HG03025 (cell line): ENCODE measurements around the gene C3orf38.
"Not testable (repeated sequence)": the region's sequence is repeated elsewhere in the genome, so short reads cannot be mapped to it uniquely, and the experiment has no call there.

ENCODE experiments used
- ATAC-seq: cut with Tn5 transposase; IDR thresholded peaks from one replicate; pipeline ENCODE4 v1.9.1; 2021; ENCODE audit warnings: mild to moderate bottlenecking, moderate library complexity; ENCODE audit not compliant: unreplicated experiment, low FRiP score

The C3orf38 gene

GRCh38 chr3:88149509-88150362 lies at the start of gene C3orf38:
TSS of gene C3orf38 (plus strand) at chr3:88149959. CDS start at chr3:88150053, 94 bp downstream.
- peak; percentile 77 for ATAC-seq

- peak; percentile 72 for ATAC-seq
Measured at GRCh38 chr3:88101142-88101541, 48.6 kb upstream of the C3orf38 start.

- no peak for ATAC-seq
Measured at GRCh38 chr3:88105325-88105724, 44.4 kb upstream of the C3orf38 start.

GRCh38 chr3:88112289-88112688 lies 37.5 kb upstream of the C3orf38 start:
- ATAC-seq: no peak

GRCh38 chr3:88113311-88114162 lies 36.2 kb upstream of the C3orf38 start:
- peak; percentile 90 for ATAC-seq

- ATAC-seq: no peak
Measured at GRCh38 chr3:88114878-88115549, 34.7 kb upstream of the C3orf38 start.

- ATAC-seq: no peak
Measured at GRCh38 chr3:88117683-88118082, 32.1 kb upstream of the C3orf38 start.

GRCh38 chr3:88118603-88119002 lies 31.2 kb upstream of the C3orf38 start:
- not testable (repeated sequence) for ATAC-seq

- ATAC-seq: no peak
Measured at GRCh38 chr3:88123526-88123925, 26.2 kb upstream of the C3orf38 start.

GRCh38 chr3:88131695-88132094 lies 18.1 kb upstream of the C3orf38 start:
- no peak for ATAC-seq

GRCh38 chr3:88132894-88133293 lies 16.9 kb upstream of the C3orf38 start:
- ATAC-seq: no peak

GRCh38 chr3:88133711-88134263 lies 16.0 kb upstream of the C3orf38 start:
- ATAC-seq: no peak

- no peak for ATAC-seq
Measured at GRCh38 chr3:88137836-88138235, 11.9 kb upstream of the C3orf38 start.

GRCh38 chr3:88141458-88142083 lies 8.2 kb upstream of the C3orf38 start:
- no peak for ATAC-seq

GRCh38 chr3:88142094-88142624 lies 7.6 kb upstream of the C3orf38 start:
- no peak for ATAC-seq

GRCh38 chr3:88147261-88147660 lies 2.5 kb upstream of the C3orf38 start:
- ATAC-seq: no peak

GRCh38 chr3:88148651-88149050 lies 1.1 kb upstream of the C3orf38 start:
- ATAC-seq: no peak

- peak; percentile 7 for ATAC-seq
Measured at GRCh38 chr3:88149101-88149508, 654 bp upstream of the C3orf38 start.

GRCh38 chr3:88150371-88150770 lies 612 bp downstream of the C3orf38 start:
- peak; percentile 30 for ATAC-seq

- ATAC-seq: no peak
Measured at GRCh38 chr3:88150806-88151205, 1.0 kb downstream of the C3orf38 start.
